ENCODE results near the gene TMEM121B. TPM values are rescaled to one million over a fixed set of nuclear protein-coding genes. Genes with fewer than 3 reads are reported as not detected.

TMEM121B gene
- total RNA-seq, 1 experiment from 2014 or later: 0.05 TPM

DNA sequence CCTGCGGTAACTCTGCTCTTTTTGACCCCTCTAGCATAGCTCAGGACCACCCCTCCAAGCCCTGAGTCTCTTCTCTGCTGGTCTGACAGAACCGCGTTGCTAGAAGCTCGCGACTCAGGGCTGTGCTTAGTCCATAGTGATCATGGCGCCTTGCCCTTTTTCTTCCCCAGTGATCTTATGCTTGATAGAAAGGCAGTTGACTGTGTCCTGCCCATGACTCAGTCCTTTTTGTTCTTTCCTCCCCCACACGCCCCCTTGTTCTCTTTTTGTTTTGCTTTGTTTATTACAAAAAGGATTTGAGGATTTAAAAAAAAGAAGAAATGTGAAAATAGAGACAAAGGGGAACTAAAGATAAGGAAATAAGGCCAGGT, 18.9 kb downstream of the TMEM121B start:
- H3K4me1 ChIP-seq (replicated peaks): no peaks in the 10 kb centered on the region
- peaks cover 87% of the 10 kb centered on the region for H3K36me3 ChIP-seq
- DNase-seq (ENCODE audit: low read depth in 1 of 2, low spot score in 2 of 2): no peak
- no peaks in the 10 kb centered on the region for H3K27me3 ChIP-seq (replicated peaks)
- no peak overlapping the region for H3K27ac ChIP-seq
- H3K4me3 ChIP-seq: no peak overlapping the region
- H3K9me3 ChIP-seq (replicated peaks): no peaks in the 10 kb centered on the region

- no peaks in the 10 kb centered on the region for H3K9me3 ChIP-seq (replicated peaks)
- no peak overlapping the region for H3K27ac ChIP-seq
- no peaks in the 10 kb centered on the region for H3K4me1 ChIP-seq (replicated peaks)
- no peak overlapping the region for H3K4me3 ChIP-seq
- no peaks in the 10 kb centered on the region for H3K27me3 ChIP-seq (replicated peaks)
- H3K36me3 ChIP-seq: peaks cover 85% of the 10 kb centered on the region
- DNase-seq (ENCODE audit: low read depth in 1 of 2, low spot score in 2 of 2): no peak
Observed at GRCh38 chr22:17101475-17102296, 19.5 kb downstream of the TMEM121B start.

DNA sequence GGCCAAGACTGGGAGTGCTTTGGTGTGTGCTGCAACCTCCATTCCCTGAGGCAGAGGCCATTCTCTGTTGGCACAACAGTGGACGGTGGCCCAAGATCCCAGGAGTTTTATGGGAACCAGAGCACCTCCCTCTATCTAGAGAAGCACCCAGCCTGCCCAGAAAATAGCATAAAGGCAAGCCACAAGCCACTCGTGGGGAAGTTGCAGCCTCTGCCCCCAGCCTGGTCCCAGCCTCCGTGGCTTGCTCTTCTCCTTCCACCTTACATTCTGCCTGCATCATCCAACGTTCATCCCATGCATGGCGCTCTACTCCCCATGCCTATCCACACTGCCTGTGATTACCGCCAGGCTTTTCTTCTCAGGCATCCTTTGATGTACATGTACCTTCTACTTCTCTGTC, 20.5 kb downstream of the TMEM121B start:
- Histone ChIP-seq H3K4me1 (replicated peaks) (no peaks in the 10 kb centered on the region), H3K27ac (no peak overlapping the region), H3K36me3 (peaks cover 74% of the 10 kb centered on the region), H3K9me3 (replicated peaks) (no peaks in the 10 kb centered on the region), H3K27me3 (replicated peaks) (no peaks in the 10 kb centered on the region), H3K4me3 (no peak overlapping the region)
- no peak for DNase-seq (ENCODE audit: low read depth in 1 of 2, low spot score in 2 of 2)

GRCh38 chr22:17098379-17098819, 22.8 kb downstream of the TMEM121B start:
- H3K27me3 ChIP-seq (replicated peaks): no peaks in the 10 kb centered on the region
- H3K4me1 ChIP-seq (replicated peaks): no peaks in the 10 kb centered on the region
- H3K4me3 ChIP-seq: no peak overlapping the region
- H3K9me3 ChIP-seq (replicated peaks): no peaks in the 10 kb centered on the region
- no peak for DNase-seq (ENCODE audit: low read depth in 1 of 2, low spot score in 2 of 2)
- H3K36me3 ChIP-seq: peaks cover 66% of the 10 kb centered on the region
- H3K27ac ChIP-seq: no peak overlapping the region

GRCh38 chr22:17097701-17098100, 23.5 kb downstream of the TMEM121B start:
- no peaks in the 10 kb centered on the region for H3K4me1 ChIP-seq (replicated peaks)
- no peak for DNase-seq (ENCODE audit: low read depth in 1 of 2, low spot score in 2 of 2)
- no peak overlapping the region for H3K27ac ChIP-seq
- no peaks in the 10 kb centered on the region for H3K27me3 ChIP-seq (replicated peaks)
- no peak overlapping the region for H3K4me3 ChIP-seq
- peaks cover 59% of the 10 kb centered on the region for H3K36me3 ChIP-seq
- no peaks in the 10 kb centered on the region for H3K9me3 ChIP-seq (replicated peaks)

DNA sequence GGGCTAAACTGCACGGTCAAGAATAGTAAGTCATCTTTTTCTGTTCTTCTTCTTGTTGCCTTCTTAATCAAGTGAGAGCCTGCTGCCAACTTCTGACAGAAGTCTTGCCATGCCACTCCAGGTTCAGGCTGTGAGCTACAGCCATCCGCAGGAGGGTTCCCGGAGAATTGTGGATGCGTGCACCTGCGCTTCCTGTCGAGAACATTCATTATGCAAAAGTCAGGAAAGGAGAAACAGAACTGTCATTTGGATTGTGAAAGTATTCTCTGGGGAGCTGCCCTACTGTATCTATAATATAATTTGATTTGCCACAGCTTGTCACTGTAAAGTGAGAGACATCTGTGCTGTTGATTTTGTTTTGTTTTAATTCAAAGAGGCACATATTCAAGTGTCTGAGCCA, 24.1 kb downstream of the TMEM121B start:
- no peak overlapping the region for H3K27ac ChIP-seq
- no peak for DNase-seq (ENCODE audit: low read depth in 1 of 2, low spot score in 2 of 2)
- H3K4me1 ChIP-seq (replicated peaks): no peaks in the 10 kb centered on the region
- no peaks in the 10 kb centered on the region for H3K9me3 ChIP-seq (replicated peaks)
- H3K27me3 ChIP-seq (replicated peaks): no peaks in the 10 kb centered on the region
- peaks cover 53% of the 10 kb centered on the region for H3K36me3 ChIP-seq
- H3K4me3 ChIP-seq: no peak overlapping the region

- no peak for DNase-seq (ENCODE audit: low read depth in 1 of 2, low spot score in 2 of 2)
- H3K36me3 ChIP-seq: peaks cover 43% of the 10 kb centered on the region
- no peak overlapping the region for H3K4me3 ChIP-seq
- no peaks in the 10 kb centered on the region for H3K9me3 ChIP-seq (replicated peaks)
- no peaks in the 10 kb centered on the region for H3K4me1 ChIP-seq (replicated peaks)
- H3K27me3 ChIP-seq (replicated peaks): no peaks in the 10 kb centered on the region
- no peak overlapping the region for H3K27ac ChIP-seq
Observed at GRCh38 chr22:17096071-17096470, 25.1 kb downstream of the TMEM121B start.

DNA sequence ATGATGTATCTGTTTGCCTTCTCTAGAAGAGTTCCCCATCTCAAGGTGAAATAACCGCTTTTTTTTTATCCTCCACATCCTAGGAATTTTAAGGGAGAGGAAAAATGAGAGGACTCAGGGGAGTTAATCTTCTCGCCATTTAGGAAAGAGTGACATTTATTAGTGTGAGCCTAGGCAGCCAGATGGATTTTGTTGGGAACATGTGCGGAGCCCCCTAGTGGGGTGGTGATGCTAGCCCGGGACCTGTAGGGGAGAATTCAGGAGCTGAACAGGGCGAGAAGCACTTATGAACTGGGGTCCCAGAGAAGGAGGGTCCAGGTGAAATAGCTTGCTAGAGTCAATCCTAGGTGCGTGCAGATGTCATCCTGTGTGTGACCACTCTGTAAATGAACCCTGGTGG, 25.6 kb downstream of the TMEM121B start:
- no peak for DNase-seq (ENCODE audit: low read depth in 1 of 2, low spot score in 2 of 2)
- no peak overlapping the region for H3K4me3 ChIP-seq
- no peaks in the 10 kb centered on the region for H3K27me3 ChIP-seq (replicated peaks)
- H3K27ac ChIP-seq: no peak overlapping the region
- no peaks in the 10 kb centered on the region for H3K4me1 ChIP-seq (replicated peaks)
- peaks cover 38% of the 10 kb centered on the region for H3K36me3 ChIP-seq
- no peaks in the 10 kb centered on the region for H3K9me3 ChIP-seq (replicated peaks)

GRCh38 chr22:17093081-17093480, 28.1 kb downstream of the TMEM121B start:
- peaks cover under 1% of the 10 kb centered on the region for H3K4me1 ChIP-seq (replicated peaks)
- peaks cover 15% of the 10 kb centered on the region for H3K36me3 ChIP-seq
- H3K27ac ChIP-seq: no peak overlapping the region
- no peak for DNase-seq (ENCODE audit: low read depth in 1 of 2, low spot score in 2 of 2)
- H3K4me3 ChIP-seq: no peak overlapping the region
- no peaks in the 10 kb centered on the region for H3K27me3 ChIP-seq (replicated peaks)
- H3K9me3 ChIP-seq (replicated peaks): no peaks in the 10 kb centered on the region

DNA sequence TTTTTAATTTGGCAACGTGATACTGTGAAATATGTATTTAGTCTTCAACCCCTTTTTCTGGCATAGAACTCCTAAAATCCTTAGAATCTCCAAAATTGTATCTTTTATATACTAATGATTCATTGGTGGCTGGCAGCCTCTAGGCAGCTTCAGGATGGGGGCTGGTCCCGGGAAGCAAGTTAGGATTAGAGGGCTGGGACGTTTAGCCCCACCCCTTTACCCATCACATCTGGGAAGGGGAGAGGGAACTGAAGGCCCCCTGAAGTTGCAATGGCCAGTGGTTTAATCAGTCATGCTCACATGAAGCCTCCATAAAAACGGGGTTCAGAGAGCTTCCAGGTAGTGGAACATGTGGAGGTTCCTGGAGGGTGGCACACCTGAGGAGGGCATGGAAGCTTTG, 29.3 kb downstream of the TMEM121B start:
- H3K36me3 ChIP-seq: peaks cover 3% of the 10 kb centered on the region
- no peak overlapping the region for H3K27ac ChIP-seq
- DNase-seq (ENCODE audit: low read depth in 1 of 2, low spot score in 2 of 2): peak in 1 of 2 experiments; percentile 8
- H3K27me3 ChIP-seq (replicated peaks): no peaks in the 10 kb centered on the region
- H3K4me3 ChIP-seq: no peak overlapping the region
- H3K9me3 ChIP-seq (replicated peaks): no peaks in the 10 kb centered on the region
- H3K4me1 ChIP-seq (replicated peaks): peaks cover 12% of the 10 kb centered on the region

- H3K4me1 ChIP-seq (replicated peaks): peaks cover 26% of the 10 kb centered on the region
- no peaks in the 10 kb centered on the region for H3K9me3 ChIP-seq (replicated peaks)
- no peak for DNase-seq (ENCODE audit: low read depth in 1 of 2, low spot score in 2 of 2)
- peaks cover 5% of the 10 kb centered on the region; the same call in 1 of the 2 replicates for H3K36me3 ChIP-seq
- no peaks in the 10 kb centered on the region for H3K27me3 ChIP-seq (replicated peaks)
- H3K27ac ChIP-seq: no peak overlapping the region
- no peak overlapping the region for H3K4me3 ChIP-seq
Observed at GRCh38 chr22:17090550-17090949, 30.6 kb downstream of the TMEM121B start.

GRCh38 chr22:17087498-17088131, 33.5 kb downstream of the TMEM121B start:
- no peaks in the 10 kb centered on the region for H3K27me3 ChIP-seq (replicated peaks)
- DNase-seq (ENCODE audit: low read depth in 1 of 2, low spot score in 2 of 2): peak; percentile 66 to 69
- no peak overlapping the region for H3K27ac ChIP-seq
- H3K4me1 ChIP-seq (replicated peaks): peaks cover 35% of the 10 kb centered on the region
- H3K36me3 ChIP-seq: peaks cover 8% of the 10 kb centered on the region
- no peaks in the 10 kb centered on the region for H3K9me3 ChIP-seq (replicated peaks)
- H3K4me3 ChIP-seq: no peak overlapping the region

DNA sequence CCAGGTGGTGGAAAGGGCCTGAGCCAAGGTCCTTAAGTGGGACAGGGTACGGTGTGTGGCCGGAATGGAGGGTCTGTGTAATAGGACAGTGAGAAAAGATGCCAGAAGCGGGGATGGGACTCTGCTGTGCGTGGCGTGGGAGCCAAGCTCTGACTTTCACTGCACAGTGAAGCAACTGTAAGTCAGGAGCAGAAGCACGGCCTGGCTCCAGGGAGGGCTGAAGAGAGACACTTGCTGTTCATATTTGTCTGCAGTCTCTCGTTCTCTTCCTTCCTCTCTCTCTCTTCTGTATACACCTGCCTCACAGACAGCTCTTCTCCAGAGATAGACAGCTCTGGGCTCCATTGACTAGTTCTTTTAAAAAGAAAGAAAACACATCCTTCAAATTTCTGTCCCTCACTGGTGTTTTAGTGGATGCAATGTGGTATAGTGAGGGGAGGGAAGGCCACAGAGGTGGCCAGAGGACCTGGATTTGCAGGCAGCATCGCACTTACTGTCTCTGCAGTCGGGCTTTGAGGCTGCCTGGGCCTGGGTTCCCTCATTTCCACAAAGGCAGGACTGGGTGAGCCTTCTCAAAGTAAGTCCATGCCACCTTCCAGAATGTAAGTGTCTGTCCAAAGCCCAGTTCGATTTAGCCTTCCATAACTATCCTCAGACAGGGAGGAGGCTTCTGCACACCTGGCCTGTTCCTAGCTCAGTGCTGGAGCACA, 34.2 kb downstream of the TMEM121B start:
- H3K4me3 ChIP-seq: no peak overlapping the region
- H3K27ac ChIP-seq: no peak overlapping the region
- H3K4me1 ChIP-seq (replicated peaks): peaks cover 35% of the 10 kb centered on the region
- no peaks in the 10 kb centered on the region for H3K27me3 ChIP-seq (replicated peaks)
- peaks cover 8% of the 10 kb centered on the region for H3K36me3 ChIP-seq
- no peaks in the 10 kb centered on the region for H3K9me3 ChIP-seq (replicated peaks)
- peak in 1 of 2 experiments; percentile 36 for DNase-seq (ENCODE audit: low read depth in 1 of 2, low spot score in 2 of 2)

DNA sequence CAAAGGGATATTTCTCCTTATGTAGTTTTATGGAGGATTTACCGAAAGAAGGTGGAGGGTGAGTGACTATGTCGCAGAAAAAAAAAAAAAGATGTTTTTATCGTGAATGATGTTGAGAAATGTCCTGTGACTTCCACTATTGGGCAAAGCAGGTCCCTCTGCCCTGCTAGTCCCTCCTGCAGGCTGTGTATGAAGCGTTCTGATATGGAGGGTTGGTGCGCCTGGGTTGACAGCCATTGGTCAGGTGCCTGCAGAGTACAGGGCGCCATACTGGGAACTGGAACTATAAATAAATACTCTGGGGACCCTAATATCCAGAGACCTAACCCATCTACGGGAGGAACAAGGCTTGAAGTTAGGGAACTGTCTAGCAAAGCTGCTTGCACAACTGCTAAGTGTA, 34.9 kb downstream of the TMEM121B start:
- Histone ChIP-seq H3K9me3 (replicated peaks) (no peaks in the 10 kb centered on the region), H3K27ac (no peak overlapping the region), H3K4me3 (peak overlapping the region; percentile 92), H3K36me3 (peaks cover 8% of the 10 kb centered on the region), H3K4me1 (replicated peaks) (peaks cover 35% of the 10 kb centered on the region), H3K27me3 (replicated peaks) (no peaks in the 10 kb centered on the region)
- peak in 1 of 2 experiments; percentile 23 for DNase-seq (ENCODE audit: low read depth in 1 of 2, low spot score in 2 of 2)
